GM18868 (cell line): Measurements from ENCODE around the gene SS18L1.
A peak's percentile ranks its signal among the peaks of the same experiment; 100 is the strongest.
"Not testable (repeated sequence)": the region's sequence is repeated elsewhere in the genome, so short reads cannot be mapped to it uniquely, and the experiment has no call there.

Experiments
- ATAC-seq: cut with Tn5 transposase; IDR thresholded peaks from one replicate; pipeline ENCODE4 v1.9.1; 2021; ENCODE audit warnings: mild to moderate bottlenecking, moderate library complexity; ENCODE audit not compliant: unreplicated experiment

Gene SS18L1

GRCh38 chr20:62143081-62143956 is at the start of gene SS18L1, which contains the start of gene PSMA7:
SS18L1 (plus strand) TSS chr20:62143769; CDS start chr20:62143821, 52 bp downstream.
PSMA7 (minus strand) TSS chr20:62143394; CDS start chr20:62143303, 91 bp downstream.
- ATAC-seq: peak; percentile 86

- no peak for ATAC-seq
These were observed 46.9 kb upstream of the SS18L1 start for GRCh38 chr20:62096421-62097380.

- ATAC-seq: no peak
These were observed 45.6 kb upstream of the SS18L1 start for GRCh38 chr20:62097881-62098407.

- no peak for ATAC-seq
These were observed 42.5 kb upstream of the SS18L1 start for GRCh38 chr20:62101078-62101477.

- ATAC-seq: no peak
These were observed 39.9 kb upstream of the SS18L1 start for GRCh38 chr20:62103508-62104233.

GRCh38 chr20:62104234-62104789 is 39.3 kb upstream of the SS18L1 start:
- ATAC-seq: no peak

- no peak for ATAC-seq
These were observed 38.7 kb upstream of the SS18L1 start for GRCh38 chr20:62104791-62105345.

GRCh38 chr20:62105592-62105991 is 38.0 kb upstream of the SS18L1 start:
- no peak for ATAC-seq

GRCh38 chr20:62111148-62111547 is 32.4 kb upstream of the SS18L1 start:
- ATAC-seq: no peak

GRCh38 chr20:62112368-62112767 is 31.2 kb upstream of the SS18L1 start:
- no peak for ATAC-seq

GRCh38 chr20:62114894-62115293 is 28.7 kb upstream of the SS18L1 start:
- ATAC-seq: no peak

- not testable (repeated sequence) for ATAC-seq
These were observed 27.7 kb upstream of the SS18L1 start for GRCh38 chr20:62115800-62116407.

- ATAC-seq: no peak
These were observed 26.8 kb upstream of the SS18L1 start for GRCh38 chr20:62116558-62117361.

- no peak for ATAC-seq
These were observed 26.3 kb upstream of the SS18L1 start for GRCh38 chr20:62117362-62117646.

- no peak for ATAC-seq
These were observed 25.9 kb upstream of the SS18L1 start for GRCh38 chr20:62117658-62118057.

- ATAC-seq: no peak
These were observed 25.2 kb upstream of the SS18L1 start for GRCh38 chr20:62118113-62119043.

- ATAC-seq: no peak
These were observed 24.5 kb upstream of the SS18L1 start for GRCh38 chr20:62119115-62119514.
